K562 (cell line): Measurements from ENCODE around the gene ANKS1B. TPM values are rescaled to one million over a fixed set of nuclear protein-coding genes. Genes with fewer than 3 reads are reported as not detected.

Source experiments
- ATAC-seq: fragments of 200-7000 bp; cut with Tn5 transposase; 3 replicates; pipeline ENCODE4 v1.9.1; 2020; ENCODE audit warnings: moderate library complexity
- BruUV-seq: library from RNA; stranded (reverse); fragments of 400-500 nt; replicated peaks from 2 replicates; lab custom pipeline; 2021; lab: Mats Ljungman, UMichigan
- CTCF ChIA-PET: fragments of 300-600 bp; formaldehyde crosslinking; extraction: SDS; loops from one replicate; lab custom pipeline; 2021; ENCODE audit warnings: low intra/inter-chr PET ratio; lab: Yijun Ruan, JAX
- POLR2A ChIA-PET: fragments of 300-600, 350-650 bp; sonication (Branson Sonifier 250); formaldehyde crosslinking; extraction: SDS; loops from one replicate; lab custom pipeline; 2021; ENCODE audit warnings: antibody characterized with exemption, inconsistent platforms; lab: Yijun Ruan, JAX
- DNase-seq, 4 experiments: peaks; one replicate each; pipeline versions ENCODE4 v3.0.0 to v3.0.0-alpha.2; 2011 to 2018; ENCODE audit warnings: low spot score in 3 of 4, mixed read lengths in 3 of 4; ENCODE audit errors: extremely low read depth in 1 of 4
- FAIRE-seq: peaks from 2 replicates; lab custom pipeline; 2011; peaks lifted over from hg19 to GRCh38; lab: Jason Lieb, UNC
- H2AFZ ChIP-seq: 2 replicates; pipeline ENCODE4 v1.6.0; 2011; ENCODE audit warnings: low read depth, low read length, control low read depth, inconsistent platforms
- H3K27ac ChIP-seq: fragments of 200-600 bp; 3 replicates; pipeline ENCODE4 v1.8.0; 2011; ENCODE audit warnings: low read depth, mild to moderate bottlenecking, control low read depth, inconsistent platforms, low read length, moderate library complexity, mixed read lengths; ENCODE audit errors: extremely low read depth
- H3K27me3 ChIP-seq, 2 experiments: fragments of 300-600 bp in 1 of 2; 2 replicates in 1 of 2; 3 replicates in 1 of 2; pipeline versions ENCODE4 v1.6.0 to v1.8.0; 2011; ENCODE audit warnings: inconsistent platforms in 2 of 2, low read length in 2 of 2, mild to moderate bottlenecking in 1 of 2, mixed read lengths in 1 of 2, moderate library complexity in 1 of 2; ENCODE audit not compliant: control insufficient read depth in 2 of 2, insufficient read depth in 2 of 2
- H3K36me3 ChIP-seq: fragments of 300-600 bp; 3 replicates; pipeline ENCODE4 v1.8.0; 2011; ENCODE audit warnings: mild to moderate bottlenecking, low read length, inconsistent platforms; ENCODE audit not compliant: control insufficient read depth, insufficient read depth
- H3K4me1 ChIP-seq, 2 experiments: fragments of 200-600 bp in 1 of 2; replicated peaks in 1 of 2; 2 replicates in 1 of 2; 3 replicates in 1 of 2; pipeline versions ENCODE4 v1.5.1 to v1.8.0; 2011; ENCODE audit warnings: inconsistent platforms in 2 of 2, low read length in 2 of 2, mild to moderate bottlenecking in 1 of 2, mixed read lengths in 1 of 2, moderate library complexity in 1 of 2; ENCODE audit not compliant: control insufficient read depth in 2 of 2, insufficient read depth in 2 of 2
- H3K4me2 ChIP-seq: 2 replicates; pipeline ENCODE4 v1.6.1; 2011; ENCODE audit warnings: low read length, control low read depth, inconsistent platforms, mixed read lengths; ENCODE audit not compliant: insufficient read depth
- H3K4me3 ChIP-seq: fragments of 200-600 bp; sonication (generic), shearing (Covaris generic); 2 replicates; pipeline ENCODE4 v1.5.1; 2016; ENCODE audit warnings: control low read depth, inconsistent platforms
- H3K79me2 ChIP-seq: fragments of 200-600 bp; 3 replicates; pipeline ENCODE4 v1.8.0; 2011; ENCODE audit warnings: low read length, inconsistent platforms; ENCODE audit not compliant: control insufficient read depth, insufficient read depth
- H3K9ac ChIP-seq, 2 experiments: 2 replicates each; pipeline versions ENCODE4 v1.6.0 to v1.6.1; 2011; ENCODE audit warnings: low read depth in 2 of 2, low read length in 2 of 2, control low read depth in 1 of 2, inconsistent platforms in 1 of 2, mild to moderate bottlenecking in 1 of 2, mixed read lengths in 1 of 2; ENCODE audit not compliant: insufficient read depth in 1 of 2
- H3K9me1 ChIP-seq: one replicate; pipeline ENCODE4 v1.6.0; 2011; ENCODE audit warnings: inconsistent platforms, mild to moderate bottlenecking, low read length, moderate library complexity; ENCODE audit not compliant: control insufficient read depth, insufficient read depth
- H3K9me3 ChIP-seq: replicated peaks from 2 replicates; pipeline ENCODE4 v1.5.1; 2011; ENCODE audit warnings: low read depth, low read length, inconsistent platforms; ENCODE audit not compliant: control insufficient read depth, insufficient read depth
- H4K20me1 ChIP-seq: replicated peaks from 2 replicates; pipeline ENCODE4 v1.6.1; 2011; ENCODE audit warnings: low read length, inconsistent platforms, mixed read lengths; ENCODE audit not compliant: control insufficient read depth, insufficient read depth
- ARID2 ChIP-seq: fragments of 450-650 bp; IDR thresholded peaks from 2 replicates; pipeline ENCODE4 v1.6.1; 2017; ENCODE audit warnings: antibody characterized with exemption, mild to moderate bottlenecking
- CBFA2T2 ChIP-seq: fragments of 450-650 bp; conservative IDR thresholded peaks from 2 replicates; pipeline ENCODE4 v1.6.1; 2017; ENCODE audit warnings: mild to moderate bottlenecking
- HDAC8 ChIP-seq: fragments of 450-650 bp; IDR thresholded peaks from 2 replicates; pipeline ENCODE4 v1.6.1; 2016; ENCODE audit warnings: mild to moderate bottlenecking, missing genetic modification characterization, moderate library complexity, missing compliant biosample characterization
- ILK ChIP-seq: fragments of 450-650 bp; IDR thresholded peaks from 2 replicates; pipeline ENCODE4 v1.6.1; 2016; ENCODE audit warnings: missing genetic modification characterization, low read depth, mild to moderate bottlenecking, missing compliant biosample characterization, moderate library complexity, borderline replicate concordance
- NCOR1 ChIP-seq: fragments of 450-650 bp; IDR thresholded peaks from 2 replicates; pipeline ENCODE4 v1.6.1; 2016; ENCODE audit warnings: mild to moderate bottlenecking, moderate library complexity
- NFYB ChIP-seq: IDR thresholded peaks from 2 replicates; pipeline ENCODE4 v1.6.1; 2011; ENCODE audit warnings: mild to moderate bottlenecking, moderate library complexity; ENCODE audit not compliant: insufficient read length; ENCODE audit errors: extremely low read depth
- POLR2B ChIP-seq: fragments of 450-650 bp; IDR thresholded peaks from 2 replicates; pipeline ENCODE4 v1.6.1; 2018; ENCODE audit warnings: low read depth; ENCODE audit not compliant: partially characterized antibody
- ZNF408 ChIP-seq: fragments of 250-450 bp; sonication (Bioruptor Pico); IDR thresholded peaks from 2 replicates; pipeline ENCODE4 v1.4.0; 2020; ENCODE audit warnings: low read depth, mild to moderate bottlenecking, moderate library complexity
- ZNF830 ChIP-seq: fragments of 250-450 bp; sonication (Bioruptor Pico); IDR thresholded peaks from 2 replicates; pipeline ENCODE4 v1.5.0; 2021; ENCODE audit warnings: mild to moderate bottlenecking
- WGBS: fragments of 100-300 bp; shearing (Covaris generic); methylation state at CpG from one replicate; pipeline ENCODE4 v1.1.6; 2016; ENCODE audit warnings: low coverage, mixed read lengths; ENCODE audit not compliant: insufficient coverage; ENCODE audit errors: missing lambda C conversion rate; 5-methylcytosine and 5-hydroxymethylcytosine counted together
- in situ Hi-C: fragments of 300-500 bp; cut with MboI; formaldehyde crosslinking; loops from 4 replicates; pipeline ENCODE4 v1.15.0; 2018; ENCODE audit warnings: inconsistent platforms, mixed read lengths
- intact Hi-C: fragments of 100-400 bp; cut with micrococcal nuclease; formaldehyde crosslinking; loops from 2 replicates; pipeline ENCODE4 v1.14.2; 2022
- polyA plus RNA-seq, 8 experiments: library from polyadenylated mRNA; depleted of rRNA in 4 of 8; stranded (reverse) in 5 of 8; unstranded in 3 of 8; fragments of >200 nt; fragmentation: Nextera tagmentation in 2 of 8; fragmentation: Illumina TruSeq in 1 of 8; extraction: Ambion mirVana in 2 of 8; extraction: Trizol in 1 of 8; gene quantifications; 2 replicates each; pipeline versions ENCODE4 v1.2.1 to v1.2.3, GENCODE V29; 2011 to 2014; ENCODE audit warnings: inconsistent platforms in 1 of 8, missing spikeins in 1 of 8
- total RNA-seq, 7 experiments: library from RNA; depleted of rRNA in 6 of 7; stranded (reverse); fragments of >200 nt in 6 of 7; fragmentation: Illumina TruSeq in 2 of 7; extraction: Trizol in 2 of 7; gene quantifications; 2 replicates each; pipeline versions ENCODE4 v1.2.1 to v1.2.3, GENCODE V29; 2011 to 2021; ENCODE audit warnings: low replicate concordance in 1 of 7

The ANKS1B gene
- total and polyA plus RNA-seq, 9 of the 15 experiments (the other 6 are each of a cell fraction or from before 2014, with no cell fraction given), result 0.04 to 0.47 (median 0.28) TPM; not detected in 4

- Histone ChIP-seq H3K27ac (no peak overlapping the region), H3K9me3 (no peaks in the 10 kb centered on the region), H4K20me1 (no peaks in the 10 kb centered on the region), H3K4me1 (no peaks in the 10 kb centered on the region), H3K4me2 (no peak overlapping the region), H3K79me2 (no peaks in the 10 kb centered on the region), H2AFZ (no peak overlapping the region), H3K9me1 (no peaks in the 10 kb centered on the region), H3K4me3 (no peak overlapping the region), H3K9ac (no peak overlapping the region), H3K36me3 (no peaks in the 10 kb centered on the region), H3K27me3 (no peaks in the 10 kb centered on the region)
- WGBS, result 0% methylated on average over 1 of the region's 1 CpG
- CTCF ChIA-PET, result no interaction called here
- FAIRE-seq (no peak), DNase-seq (no peak), ATAC-seq (no peak)
- TF ChIP-seq ARID2, result no peak
- in situ Hi-C loops, result no loop called here
- POLR2A ChIA-PET, result no interaction called here
- intact Hi-C loops, result no loop called here
- no TSS peak for BruUV-seq
Observed at GRCh38 chr12:99736760-99737269, 247.9 kb downstream of the ANKS1B start.

GRCh38 chr12:99732131-99732530, 252.6 kb downstream of the ANKS1B start:
- Histone ChIP-seq H3K36me3 (no peaks in the 10 kb centered on the region), H3K27ac (no peak overlapping the region), H3K9me3 (no peaks in the 10 kb centered on the region), H2AFZ (no peak overlapping the region), H3K4me1 (no peaks in the 10 kb centered on the region), H3K9ac (no peak overlapping the region), H3K9me1 (no peaks in the 10 kb centered on the region), H4K20me1 (no peaks in the 10 kb centered on the region), H3K79me2 (no peaks in the 10 kb centered on the region), H3K4me2 (no peak overlapping the region), H3K27me3 (no peaks in the 10 kb centered on the region), H3K4me3 (no peak overlapping the region)
- 0% methylated on average over 1 of the region's 1 CpG for WGBS
- BruUV-seq, result no TSS peak
- in situ Hi-C loops (no loop called here), intact Hi-C loops (no loop called here)
- ATAC-seq (no peak), DNase-seq (no peak), FAIRE-seq (no peak)
- ChIA-PET POLR2A (no interaction called here), CTCF (no interaction called here)
- TF ChIP-seq NCOR1, result no peak
- no peak for TF ChIP-seq ILK (tag)
- no peak for TF ChIP-seq NFYB
- TF ChIP-seq ZNF830 (CRISPR knock-in tag), result no peak
- TF ChIP-seq POLR2B, result no peak
- TF ChIP-seq HDAC8 (tag), result no peak
- TF ChIP-seq ZNF408 (CRISPR knock-in tag), result no peak
- no peak for TF ChIP-seq CBFA2T2
